ENCODE results near the gene PTCD2. TPM values are rescaled to one million over a fixed set of nuclear protein-coding genes. Genes with fewer than 3 reads are reported as not detected.

Gene PTCD2
- total and polyA plus RNA-seq, 9 of the 15 experiments (the other 6 are each of a cell fraction or from before 2014, with no cell fraction given) = 11.9 to 28.5 (median 18.6) TPM

- TF ChIP-seq CGGBP1 (CRISPR knock-in tag; IDR thresholded peaks at IDR 0.05) (no peak), MXI1 (IDR thresholded peaks at IDR 0.05; ENCODE audit: low read depth, low read length) (no peak)
Observed at GRCh38 chr5:72358925-72359324, 38.8 kb downstream of the PTCD2 start (continued).

- Histone ChIP-seq H3K27me3 (ENCODE audit: control insufficient read depth in 2 of 2, insufficient read depth in 2 of 2, low read length in 2 of 2) (no peaks in the 10 kb centered on the region), H3K36me3 (ENCODE audit: control insufficient read depth, insufficient read depth, low read length) (peaks cover 57% of the 10 kb centered on the region), H3K4me3 (no peak overlapping the region), H3K79me2 (ENCODE audit: control insufficient read depth, insufficient read depth, low read length) (no peaks in the 10 kb centered on the region), H4K20me1 (replicated peaks; ENCODE audit: control insufficient read depth, insufficient read depth, low read length) (no peaks in the 10 kb centered on the region), H3K9me3 (replicated peaks; ENCODE audit: control insufficient read depth, insufficient read depth, low read depth, low read length) (no peaks in the 10 kb centered on the region), H2AFZ (ENCODE audit: low read depth, low read length) (no peak overlapping the region), H3K4me2 (ENCODE audit: insufficient read depth, low read length) (no peak overlapping the region), H3K27ac (ENCODE audit: extremely low read depth, low read depth, low read length) (no peak overlapping the region), H3K9ac (ENCODE audit: insufficient read depth in 1 of 2, low read depth in 2 of 2, low read length in 2 of 2) (no peak overlapping the region), H3K9me1 (ENCODE audit: control insufficient read depth, insufficient read depth, low read length) (no peaks in the 10 kb centered on the region), H3K4me1 (replicated peaks in 1 of 2; ENCODE audit: control insufficient read depth in 2 of 2, insufficient read depth in 2 of 2, low read length in 2 of 2) (no peaks in the 10 kb centered on the region)
- in situ Hi-C loops (cut with MboI) (no loop called here), intact Hi-C loops (cut with micrococcal nuclease) (no loop called here)
- TF ChIP-seq NCOR1 (IDR thresholded peaks at IDR 0.05) (no peak), NFE2L1 (tag; IDR thresholded peaks at IDR 0.05; ENCODE audit: borderline replicate concordance, low read depth) (no peak), ELF4 (CRISPR knock-in tag; IDR thresholded peaks at IDR 0.05) (no peak), ESRRB (CRISPR knock-in tag; IDR thresholded peaks at IDR 0.05; ENCODE audit: borderline replicate concordance) (no peak)
- DNase-seq (ENCODE audit: extremely low read depth in 1 of 4, low spot score in 3 of 4) (no peak), FAIRE-seq (no peak), ATAC-seq (no peak)
- 73% methylated on average over 1 of the region's 1 CpG for WGBS (ENCODE audit: insufficient coverage, low coverage, missing lambda C conversion rate)
- BruUV-seq (replicated peaks) = no TSS peak
- ChIA-PET CTCF (ENCODE audit: low intra/inter-chr PET ratio) (no interaction called here), POLR2A (interaction anchor here (1.0 to 1.6 kb wide), 2 partner anchors 10 to 20 kb away, joined by 4 to 5 read pairs; no protein-coding TSS in a partner anchor)
Observed at GRCh38 chr5:72359886-72360285, 39.7 kb downstream of the PTCD2 start.
